COR-L47 (cell line): ENCODE results near the gene PPP1R12A.
A peak's percentile ranks its signal among the peaks of the same experiment; 100 is the strongest.

Experiments used
- DNase-seq: peaks from one replicate; lab custom pipeline; 2025; lab: John Stamatoyannopoulos, UW

The PPP1R12A gene

DNA sequence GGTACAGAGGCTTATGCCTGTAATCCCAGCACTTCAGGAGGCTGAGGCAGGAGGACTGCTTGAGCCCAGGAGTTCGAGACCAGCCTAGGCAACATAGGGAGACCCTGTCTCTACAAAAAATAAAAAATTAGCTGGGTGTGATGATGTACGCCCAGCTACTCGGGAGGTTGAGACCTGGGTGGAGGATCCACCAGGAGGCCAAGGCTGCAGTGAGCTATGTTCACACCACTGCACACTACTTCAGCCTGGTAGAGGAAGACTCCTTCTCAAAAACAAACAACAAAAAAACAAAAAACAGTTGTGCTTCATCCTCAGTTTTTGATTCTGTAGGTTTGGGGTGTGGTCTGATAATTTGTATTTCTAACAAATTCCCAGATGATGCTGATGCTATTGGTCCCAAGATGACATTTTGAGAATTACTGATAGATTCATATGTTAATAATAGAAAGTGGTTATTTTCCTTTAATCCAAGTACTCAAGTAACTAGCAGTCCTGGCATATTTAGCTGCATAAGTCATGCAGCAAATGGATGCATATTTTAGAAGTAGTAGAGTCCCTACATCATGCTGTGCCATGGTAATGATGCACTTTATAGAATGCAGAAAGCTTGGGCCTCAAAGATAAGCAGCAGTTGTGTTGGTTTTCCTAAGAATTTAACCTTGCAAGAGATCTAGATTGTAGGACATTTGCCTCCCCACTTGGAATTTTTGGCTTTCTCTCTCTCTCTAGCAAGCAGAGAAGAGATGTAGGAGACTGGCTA is 168.0 kb downstream of the PPP1R12A start:
- no peak for DNase-seq

DNA sequence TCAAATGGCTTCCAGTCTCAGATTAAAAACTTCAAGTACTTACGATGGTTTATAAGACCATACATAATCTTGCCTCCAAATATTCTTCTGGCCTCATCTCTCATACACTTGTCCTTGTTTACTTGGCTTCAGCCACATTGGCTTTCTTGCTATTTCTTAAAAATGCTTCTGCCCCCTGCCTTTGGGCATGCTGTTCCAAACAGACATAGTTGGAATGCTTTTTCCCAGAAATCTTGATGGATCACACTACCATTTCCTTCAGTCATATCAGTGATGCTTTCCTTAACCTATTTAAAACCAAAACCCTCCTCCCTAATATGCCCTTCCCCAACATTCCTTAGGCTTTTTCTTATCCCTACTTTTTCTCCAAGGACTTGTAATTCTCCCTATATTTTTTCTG is 169.7 kb downstream of the PPP1R12A start:
- no peak for DNase-seq

DNA sequence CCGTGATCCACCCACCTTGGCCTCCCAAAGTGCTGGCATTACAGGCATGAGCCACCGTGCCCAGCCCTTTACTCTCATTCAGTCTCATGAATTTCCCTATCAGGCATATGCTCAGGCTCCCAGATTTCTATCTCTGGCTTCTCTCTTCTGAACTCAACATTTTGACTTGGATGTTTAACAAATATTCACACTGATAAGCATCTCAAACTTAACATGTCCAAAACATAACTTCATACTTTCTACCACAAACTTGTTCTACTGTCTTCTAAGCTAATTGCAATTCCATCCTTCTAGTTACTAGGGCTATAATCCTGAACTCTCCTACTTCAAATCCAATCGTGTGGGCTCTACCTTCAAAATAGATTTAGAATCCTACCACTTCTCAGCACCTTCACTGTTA is 170.3 kb downstream of the PPP1R12A start:
- DNase-seq = no peak

DNA sequence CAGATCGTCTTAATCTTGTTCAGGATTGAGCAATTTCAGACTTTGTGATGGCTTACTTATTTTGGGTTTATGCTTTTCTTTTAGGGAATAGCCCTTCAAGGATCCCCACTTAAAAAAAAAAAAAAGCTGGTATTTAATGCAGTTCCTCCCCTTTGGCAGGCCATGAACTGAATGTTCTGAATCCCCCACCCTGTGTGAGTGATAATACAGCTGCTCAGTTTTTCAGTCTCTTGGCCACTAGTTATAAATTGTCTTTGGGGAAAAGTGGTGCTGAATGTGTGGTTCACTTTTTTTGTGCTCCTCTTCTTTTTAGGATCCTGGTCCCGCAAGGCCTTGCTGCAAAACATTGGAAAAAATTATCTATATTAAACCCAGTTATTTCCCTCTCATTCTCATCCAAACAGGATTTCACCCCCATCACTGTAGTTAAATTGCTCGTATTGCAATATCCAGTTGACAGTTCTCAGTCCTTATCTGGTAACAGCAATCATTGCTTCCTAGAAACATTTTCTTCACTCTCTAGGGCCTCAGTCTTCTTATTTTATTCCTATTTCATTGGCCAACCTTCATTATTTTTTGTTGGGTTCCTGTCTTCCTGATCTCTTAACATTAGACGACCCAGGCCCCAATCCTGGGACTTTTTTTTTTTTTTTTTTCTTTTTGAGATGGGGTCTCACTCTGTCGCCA is 171.0 kb downstream of the PPP1R12A start:
- no peak for DNase-seq

DNA sequence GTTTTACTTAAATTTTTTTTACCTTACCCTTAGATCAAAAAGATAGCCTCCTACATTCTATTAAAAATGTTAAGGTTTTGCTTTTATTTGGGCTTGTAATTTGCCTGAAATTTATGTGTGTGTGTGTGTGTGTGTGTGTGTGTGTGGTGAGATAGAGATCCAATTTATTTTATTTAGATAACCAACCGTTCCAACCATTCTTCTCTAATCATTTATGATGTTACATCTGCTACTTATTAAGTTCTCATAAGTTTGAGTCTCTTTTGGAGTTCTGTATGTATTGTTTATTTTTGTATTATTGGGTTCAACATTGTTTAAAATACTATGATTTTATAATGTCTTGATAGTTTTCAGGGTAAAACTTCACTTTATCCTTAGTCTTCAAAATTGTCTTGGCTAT is 173.6 kb downstream of the PPP1R12A start:
- no peak for DNase-seq

DNA sequence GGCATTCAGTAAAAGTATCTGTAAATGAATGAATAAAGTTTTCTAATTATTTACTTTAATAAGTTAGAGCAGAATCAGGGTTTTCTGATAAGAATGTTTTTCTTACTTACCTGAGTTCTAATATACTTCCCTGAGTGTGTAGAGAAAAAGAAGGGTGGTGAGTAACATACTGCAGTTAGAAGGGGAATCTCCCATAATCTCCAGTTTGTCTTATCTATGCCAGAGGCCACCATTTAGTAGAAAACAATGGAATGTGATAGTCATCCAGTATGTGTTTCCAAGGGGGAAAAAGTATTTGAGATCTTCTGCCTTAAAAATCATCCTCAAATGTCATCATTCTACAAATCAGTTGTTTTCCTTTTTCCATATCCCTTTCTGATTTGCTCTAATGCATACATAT is 187.6 kb downstream of the PPP1R12A start:
- DNase-seq = no peak

DNA sequence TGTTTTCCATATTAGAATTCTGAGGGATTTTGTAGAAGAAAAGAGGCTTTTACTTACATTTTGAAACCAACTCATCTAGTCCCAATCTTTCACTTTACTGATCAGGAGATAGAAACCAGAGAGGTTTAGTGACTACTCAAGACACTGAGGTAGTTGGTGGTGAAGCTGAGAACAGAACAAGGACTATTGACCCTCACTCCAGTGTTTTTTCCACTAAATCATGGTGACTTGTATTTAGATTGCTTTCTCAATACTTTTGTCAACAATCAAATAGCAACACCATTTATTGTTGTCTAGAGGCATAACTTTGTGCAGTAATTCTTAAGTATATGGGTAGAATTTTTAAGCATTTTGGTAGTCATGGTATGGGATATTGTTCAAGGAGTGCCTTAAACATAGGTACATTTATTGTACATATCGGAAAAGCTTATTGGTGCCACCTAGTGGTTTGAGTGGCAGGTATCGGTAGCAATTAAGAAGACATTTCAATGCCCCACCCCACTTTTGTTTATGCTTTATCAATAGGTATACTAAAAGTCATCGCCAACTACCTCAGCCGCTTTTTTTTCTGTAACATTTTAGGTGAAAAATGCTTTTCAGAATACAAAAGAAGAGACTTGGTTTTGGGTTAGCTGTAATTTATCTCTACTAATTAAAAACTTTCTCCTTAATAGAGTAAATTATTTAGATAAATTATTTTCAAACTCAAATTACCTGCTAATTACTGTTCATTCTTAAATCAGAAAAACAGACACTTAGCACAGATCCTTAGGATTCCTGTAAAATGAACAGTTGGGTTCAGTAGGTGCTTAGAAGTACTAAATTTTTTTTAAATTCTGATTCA is 196.8 kb downstream of the PPP1R12A start:
- DNase-seq = peak; percentile 63

DNA sequence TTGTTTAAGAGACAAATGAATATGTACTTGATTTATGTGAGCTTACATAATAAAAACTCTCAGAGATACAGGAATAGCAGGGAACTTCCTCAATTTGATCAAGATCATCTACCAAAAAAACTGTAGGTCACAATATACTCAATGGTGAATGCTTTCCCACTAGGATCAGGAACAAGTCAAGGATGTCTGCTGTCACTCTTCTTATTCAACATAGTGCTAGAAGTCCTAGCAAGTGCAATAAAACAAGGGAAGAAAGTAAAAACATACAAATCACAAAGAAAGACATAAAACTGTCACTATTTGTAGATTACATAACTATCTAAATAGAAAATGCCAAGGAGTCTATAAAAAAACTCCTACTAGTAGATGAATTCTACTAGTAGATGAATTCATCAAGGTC is 202.3 kb downstream of the PPP1R12A start:
- no peak for DNase-seq

DNA sequence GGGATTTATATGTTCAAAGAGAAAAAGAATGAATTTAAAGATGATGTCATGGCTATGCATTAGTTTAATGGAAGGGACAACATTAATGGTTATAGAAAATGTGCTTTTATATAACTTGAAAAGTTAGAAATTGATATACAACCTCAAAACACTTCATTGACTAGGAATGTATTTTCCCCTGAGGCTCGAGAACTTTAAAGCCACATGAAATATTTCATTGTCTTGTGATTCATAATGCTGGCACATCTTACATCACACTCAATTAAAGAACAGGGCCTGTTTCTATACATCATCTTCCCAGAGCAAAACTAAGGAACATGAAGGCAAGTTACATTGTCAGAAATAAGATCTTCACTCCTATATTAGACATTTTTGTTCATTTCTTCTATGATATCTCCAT is 208.9 kb downstream of the PPP1R12A start:
- no peak for DNase-seq
